ENCODE measurements around the gene TNRC6C.
"Not testable (repeated sequence)": the region's sequence is repeated elsewhere in the genome, so short reads cannot be mapped to it uniquely, and the experiment has no call there.

TNRC6C gene

GRCh38 chr17:78133179-78133951 lies 174.9 kb downstream of the TNRC6C start:
- Mint-ChIP-seq H3K27ac (peak overlapping the region; percentile 75), H3K9me3 (ENCODE audit: low read depth) (no peaks in the 10 kb centered on the region), H3K27me3 (no peaks in the 10 kb centered on the region), H3K4me3 (peak overlapping the region; percentile 80), H3K36me3 (peaks cover 13% of the 10 kb centered on the region), H3K4me1 (ENCODE audit: low read depth) (peaks cover 67% of the 10 kb centered on the region)

- H3K36me3 Mint-ChIP-seq, result peaks cover 13% of the 10 kb centered on the region
- no peaks in the 10 kb centered on the region for H3K27me3 Mint-ChIP-seq
- peak overlapping the region; percentile 75 for H3K27ac Mint-ChIP-seq
- H3K4me1 Mint-ChIP-seq (ENCODE audit: low read depth), result peaks cover 69% of the 10 kb centered on the region
- peak overlapping the region; percentile 80 for H3K4me3 Mint-ChIP-seq
- H3K9me3 Mint-ChIP-seq (ENCODE audit: low read depth), result no peaks in the 10 kb centered on the region
Measured at GRCh38 chr17:78133971-78134898, 175.7 kb downstream of the TNRC6C start.

DNA sequence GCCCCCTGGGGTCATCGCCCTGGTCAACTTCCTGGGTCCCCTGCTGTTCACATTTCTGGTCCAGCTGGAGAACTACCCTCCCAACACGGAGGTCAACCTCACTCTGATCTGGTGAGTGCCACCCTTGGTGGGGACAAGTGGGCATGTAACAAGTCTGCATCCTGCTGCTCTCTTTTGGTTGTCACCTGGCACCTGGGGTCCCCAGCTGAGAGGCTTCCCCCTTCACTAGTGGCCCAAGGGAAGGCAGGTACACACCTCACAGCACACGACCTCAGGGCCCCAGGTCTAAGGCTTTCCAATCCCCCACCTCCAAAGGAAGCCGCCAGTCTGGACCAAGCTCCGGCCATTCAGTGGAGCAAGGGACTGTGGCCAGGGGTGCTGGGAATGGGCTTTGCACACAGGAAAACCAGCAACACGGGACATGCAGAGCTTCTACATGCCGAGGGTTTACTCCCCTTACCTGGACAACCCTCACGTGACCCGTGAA lies 176.4 kb downstream of the TNRC6C start:
- Mint-ChIP-seq H3K4me1 (ENCODE audit: low read depth) (peaks cover 65% of the 10 kb centered on the region), H3K9me3 (ENCODE audit: low read depth) (no peaks in the 10 kb centered on the region), H3K27me3 (no peaks in the 10 kb centered on the region), H3K36me3 (peaks cover 13% of the 10 kb centered on the region), H3K27ac (no peak overlapping the region), H3K4me3 (no peak overlapping the region)

GRCh38 chr17:78135858-78136500 lies 177.5 kb downstream of the TNRC6C start:
- H3K27me3 Mint-ChIP-seq, result no peaks in the 10 kb centered on the region
- H3K4me1 Mint-ChIP-seq (ENCODE audit: low read depth), result peaks cover 63% of the 10 kb centered on the region
- peak overlapping the region; percentile 38 for H3K4me3 Mint-ChIP-seq
- peak overlapping the region; percentile 77 for H3K27ac Mint-ChIP-seq
- no peaks in the 10 kb centered on the region for H3K9me3 Mint-ChIP-seq (ENCODE audit: low read depth)
- peaks cover 13% of the 10 kb centered on the region for H3K36me3 Mint-ChIP-seq

- peaks cover 13% of the 10 kb centered on the region for H3K36me3 Mint-ChIP-seq
- H3K27ac Mint-ChIP-seq, result peak overlapping the region; percentile 78
- peaks cover 73% of the 10 kb centered on the region for H3K4me1 Mint-ChIP-seq (ENCODE audit: low read depth)
- H3K27me3 Mint-ChIP-seq, result no peaks in the 10 kb centered on the region
- H3K9me3 Mint-ChIP-seq (ENCODE audit: low read depth), result no peaks in the 10 kb centered on the region
- H3K4me3 Mint-ChIP-seq, result no peak overlapping the region
Measured at GRCh38 chr17:78137392-78138203, 179.1 kb downstream of the TNRC6C start.

GRCh38 chr17:78138204-78139060 lies 179.9 kb downstream of the TNRC6C start:
- no peaks in the 10 kb centered on the region for H3K27me3 Mint-ChIP-seq
- no peaks in the 10 kb centered on the region for H3K9me3 Mint-ChIP-seq (ENCODE audit: low read depth)
- H3K27ac Mint-ChIP-seq, result peak overlapping the region; percentile 22
- no peak overlapping the region for H3K4me3 Mint-ChIP-seq
- H3K4me1 Mint-ChIP-seq (ENCODE audit: low read depth), result peaks cover 69% of the 10 kb centered on the region
- H3K36me3 Mint-ChIP-seq, result peaks cover 13% of the 10 kb centered on the region

DNA sequence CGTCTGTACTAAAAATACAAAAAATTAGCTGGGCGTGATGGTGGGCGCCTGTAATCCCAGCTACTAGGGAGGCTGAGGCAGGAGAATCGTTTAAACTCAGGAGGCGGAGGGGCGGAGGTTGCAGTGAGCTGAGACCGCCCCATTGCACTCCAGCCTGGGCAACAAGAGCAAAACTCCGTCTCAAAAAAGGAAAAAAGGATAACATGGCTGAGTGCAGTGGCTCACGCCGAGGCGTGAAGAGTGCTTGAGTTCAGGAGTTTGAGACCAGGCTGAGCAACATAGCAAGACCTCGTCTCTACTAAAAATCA lies 181.3 kb downstream of the TNRC6C start:
- H3K27me3 Mint-ChIP-seq; H3K9me3 Mint-ChIP-seq (ENCODE audit: low read depth); H3K36me3 Mint-ChIP-seq: not testable (repeated sequence)
- Mint-ChIP-seq H3K4me1 (ENCODE audit: low read depth) (peaks cover 65% of the 10 kb centered on the region), H3K4me3 (peak overlapping the region; percentile 54), H3K27ac (peak overlapping the region; percentile 77)

DNA sequence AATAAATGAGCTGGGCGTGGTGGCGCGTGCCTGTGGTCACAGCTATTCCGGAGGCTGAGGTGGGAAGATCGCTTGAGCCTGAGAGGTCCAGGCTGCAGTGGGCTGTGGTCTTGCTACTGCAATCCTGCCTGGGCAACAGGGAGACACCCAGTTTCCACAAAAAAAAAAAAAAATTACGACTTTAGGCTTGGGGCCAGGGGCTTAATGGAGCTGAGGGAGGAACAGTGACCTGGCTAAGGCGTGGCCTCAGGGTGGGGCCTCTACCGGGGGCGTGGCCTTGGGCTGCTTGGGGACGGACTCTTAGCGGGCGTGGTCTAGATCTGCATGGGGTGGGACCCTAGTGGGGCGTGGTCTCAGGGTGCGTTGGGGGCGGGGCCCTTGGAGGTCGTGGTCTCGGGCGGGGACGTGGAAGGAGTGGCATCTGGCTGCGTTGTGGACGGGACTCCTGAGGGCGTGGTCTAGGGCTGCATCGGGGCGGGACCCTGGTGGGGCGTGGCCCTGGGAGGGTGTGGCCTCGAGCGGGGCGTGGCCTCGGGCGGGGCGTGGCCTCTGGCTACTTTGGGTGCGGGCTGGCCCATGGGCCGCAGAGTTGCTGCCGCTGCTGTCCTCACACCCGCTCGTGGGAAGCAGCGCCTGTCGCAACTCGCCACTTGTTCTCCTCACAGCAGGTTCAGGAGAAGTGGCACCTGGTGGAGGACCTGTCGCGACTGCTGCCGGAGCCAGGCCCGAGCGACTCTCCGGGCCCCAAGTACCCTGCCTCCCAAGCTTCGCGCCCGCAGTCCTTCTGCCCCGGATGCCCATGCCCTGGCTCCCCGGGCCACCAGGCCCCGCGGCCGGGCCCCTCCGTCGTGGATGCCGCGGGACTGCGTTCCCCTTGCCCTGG lies 181.9 kb downstream of the TNRC6C start:
- Mint-ChIP-seq H3K27me3 (no peaks in the 10 kb centered on the region), H3K36me3 (peaks cover 7% of the 10 kb centered on the region), H3K4me3 (peak overlapping the region; percentile 54), H3K4me1 (ENCODE audit: low read depth) (peaks cover 64% of the 10 kb centered on the region), H3K9me3 (ENCODE audit: low read depth) (no peaks in the 10 kb centered on the region), H3K27ac (peak overlapping the region; percentile 77)

DNA sequence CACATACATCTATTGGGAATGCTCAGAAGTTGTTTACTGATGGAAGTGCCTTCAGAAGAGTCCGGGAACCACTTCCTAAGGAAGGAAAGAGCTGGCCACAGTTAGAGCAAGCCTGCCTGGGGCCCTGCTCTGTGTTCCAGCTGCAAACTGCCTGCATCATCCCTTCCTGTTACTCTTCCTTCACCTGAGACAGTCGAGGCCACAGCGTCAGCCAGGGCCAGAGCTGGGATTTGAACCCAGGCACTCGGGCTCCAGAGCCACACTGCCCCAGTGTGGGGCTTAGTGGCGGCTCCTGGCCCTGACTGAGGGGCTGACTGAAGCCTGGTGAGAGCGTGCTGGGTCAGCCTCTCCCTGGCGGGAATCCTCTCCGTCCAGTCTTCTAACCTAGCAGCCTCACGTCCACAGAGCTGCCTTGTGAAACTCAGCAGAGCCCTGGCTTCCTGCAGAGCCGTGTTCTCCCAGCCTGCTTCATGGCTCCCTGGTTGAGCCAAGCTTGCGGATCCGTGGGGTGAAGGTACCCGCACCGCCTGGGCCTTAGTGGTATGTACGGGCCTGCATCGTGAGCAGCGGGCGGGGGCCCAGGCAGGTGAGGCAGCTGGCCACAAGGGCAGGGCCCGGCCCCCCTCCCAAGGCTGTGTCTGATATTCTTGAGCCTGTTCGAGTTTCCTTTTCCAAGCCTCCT lies 183.1 kb downstream of the TNRC6C start:
- Mint-ChIP-seq H3K27ac (no peak overlapping the region), H3K4me3 (no peak overlapping the region), H3K27me3 (no peaks in the 10 kb centered on the region), H3K9me3 (ENCODE audit: low read depth) (no peaks in the 10 kb centered on the region), H3K4me1 (ENCODE audit: low read depth) (peaks cover 55% of the 10 kb centered on the region), H3K36me3 (peaks cover 3% of the 10 kb centered on the region)

- Mint-ChIP-seq H3K4me1 (ENCODE audit: low read depth) (peaks cover 49% of the 10 kb centered on the region), H3K27ac (peak overlapping the region; percentile 34), H3K27me3 (no peaks in the 10 kb centered on the region), H3K36me3 (peaks cover under 1% of the 10 kb centered on the region), H3K9me3 (ENCODE audit: low read depth) (no peaks in the 10 kb centered on the region), H3K4me3 (no peak overlapping the region)
Measured at GRCh38 chr17:78142119-78142861, 183.8 kb downstream of the TNRC6C start.

- H3K27ac Mint-ChIP-seq, result peak overlapping the region; percentile 41
- peaks cover 47% of the 10 kb centered on the region for H3K4me1 Mint-ChIP-seq (ENCODE audit: low read depth)
- no peaks in the 10 kb centered on the region for H3K9me3 Mint-ChIP-seq (ENCODE audit: low read depth)
- H3K36me3 Mint-ChIP-seq, result no peaks in the 10 kb centered on the region
- no peak overlapping the region for H3K4me3 Mint-ChIP-seq
- no peaks in the 10 kb centered on the region for H3K27me3 Mint-ChIP-seq
Measured at GRCh38 chr17:78143214-78144146, 185.0 kb downstream of the TNRC6C start.
